Measurements from ENCODE around the gene CLK4. TPM values are rescaled to one million over a fixed set of nuclear protein-coding genes. Genes with fewer than 3 reads are reported as not detected.

The CLK4 gene
- total RNA-seq, 1 donor from 2014 or later: 26.0 TPM

DNA sequence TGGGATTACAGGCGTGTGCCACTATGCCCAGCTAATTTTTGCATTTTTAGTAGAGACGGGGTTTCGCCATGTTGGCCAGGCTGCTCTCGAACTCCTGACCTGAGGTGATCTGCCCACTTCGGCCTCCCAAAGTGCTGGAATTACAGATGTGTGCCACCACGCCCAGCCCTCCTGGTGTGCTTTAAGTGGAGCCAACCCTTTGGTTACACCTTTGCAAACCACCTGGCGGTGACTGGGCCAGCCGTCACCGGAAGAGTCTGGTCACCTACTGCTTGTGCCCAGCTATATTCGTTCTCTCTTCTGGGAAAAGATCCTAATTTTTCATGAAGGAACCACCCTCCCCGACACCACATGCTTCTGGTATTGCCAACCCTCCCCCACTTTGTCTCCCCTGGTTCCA, 72.5 kb downstream of the CLK4 start:
- no peak for DNase-seq (ENCODE audit: low read depth in 2 of 2)

GRCh38 chr5:178553517-178553916, 73.3 kb downstream of the CLK4 start:
- DNase-seq (ENCODE audit: low read depth in 2 of 2): no peak

Other genes with a start within 250 kb of the CLK4 start
- under 0.01 and 0.40 TPM in 2 replicates for gene COL23A1, start 36.7 kb downstream of the CLK4 start, total RNA-seq
- 4.8 and 8.1 TPM in 2 replicates for gene ZNF354A, start 103.6 kb upstream of the CLK4 start, total RNA-seq
- 3.9 and 6.5 TPM in 2 replicates for gene ZNF354B, start 232.9 kb upstream of the CLK4 start, total RNA-seq